ENCODE data around the gene ING3.

The ING3 gene, protein sequence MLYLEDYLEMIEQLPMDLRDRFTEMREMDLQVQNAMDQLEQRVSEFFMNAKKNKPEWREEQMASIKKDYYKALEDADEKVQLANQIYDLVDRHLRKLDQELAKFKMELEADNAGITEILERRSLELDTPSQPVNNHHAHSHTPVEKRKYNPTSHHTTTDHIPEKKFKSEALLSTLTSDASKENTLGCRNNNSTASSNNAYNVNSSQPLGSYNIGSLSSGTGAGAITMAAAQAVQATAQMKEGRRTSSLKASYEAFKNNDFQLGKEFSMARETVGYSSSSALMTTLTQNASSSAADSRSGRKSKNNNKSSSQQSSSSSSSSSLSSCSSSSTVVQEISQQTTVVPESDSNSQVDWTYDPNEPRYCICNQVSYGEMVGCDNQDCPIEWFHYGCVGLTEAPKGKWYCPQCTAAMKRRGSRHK

DNA sequence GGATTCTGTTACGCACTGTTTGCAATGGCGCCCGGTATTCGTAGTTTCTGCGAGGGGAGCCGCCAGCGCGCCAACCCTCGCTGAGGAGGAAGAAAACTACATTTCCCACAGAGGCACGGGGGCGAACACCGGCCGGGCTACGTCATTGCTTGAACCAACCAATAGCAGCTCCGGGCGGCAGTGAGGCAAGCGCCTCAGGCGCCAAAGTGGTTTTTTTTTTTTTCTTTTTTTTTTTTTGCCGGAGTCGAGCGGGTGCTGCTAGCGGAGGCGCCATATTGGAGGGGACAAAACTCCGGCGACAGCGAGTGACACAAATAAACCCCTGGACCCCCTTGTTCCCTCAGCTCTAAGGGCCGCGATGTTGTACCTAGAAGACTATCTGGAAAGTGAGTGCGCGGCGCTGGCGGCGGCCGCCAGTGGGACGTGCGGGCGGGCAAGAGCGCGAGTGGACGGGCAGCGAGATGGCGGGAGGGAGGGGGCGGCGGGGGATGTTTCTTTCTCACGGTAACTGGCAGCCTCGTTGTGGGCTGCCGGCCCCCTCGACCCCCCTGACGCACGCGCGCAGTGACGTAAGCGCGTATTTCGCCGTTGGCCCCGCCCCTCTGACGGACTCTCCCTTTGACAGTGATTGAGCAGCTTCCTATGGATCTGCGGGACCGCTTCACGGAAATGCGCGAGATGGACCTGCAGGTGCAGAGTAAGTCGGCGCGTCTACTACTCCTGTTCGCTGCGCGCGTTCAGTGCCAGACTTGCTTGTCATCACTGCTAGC, at the start of gene ING3:
ING3 (plus strand) TSS at position 239 of the 770 bp plus-strand sequence; CDS start at position 359, 120 bp downstream.
- peak; percentile 95 to 98 for DNase-seq (ENCODE audit: low read depth in 1 of 2, low spot score in 1 of 2)

DNA sequence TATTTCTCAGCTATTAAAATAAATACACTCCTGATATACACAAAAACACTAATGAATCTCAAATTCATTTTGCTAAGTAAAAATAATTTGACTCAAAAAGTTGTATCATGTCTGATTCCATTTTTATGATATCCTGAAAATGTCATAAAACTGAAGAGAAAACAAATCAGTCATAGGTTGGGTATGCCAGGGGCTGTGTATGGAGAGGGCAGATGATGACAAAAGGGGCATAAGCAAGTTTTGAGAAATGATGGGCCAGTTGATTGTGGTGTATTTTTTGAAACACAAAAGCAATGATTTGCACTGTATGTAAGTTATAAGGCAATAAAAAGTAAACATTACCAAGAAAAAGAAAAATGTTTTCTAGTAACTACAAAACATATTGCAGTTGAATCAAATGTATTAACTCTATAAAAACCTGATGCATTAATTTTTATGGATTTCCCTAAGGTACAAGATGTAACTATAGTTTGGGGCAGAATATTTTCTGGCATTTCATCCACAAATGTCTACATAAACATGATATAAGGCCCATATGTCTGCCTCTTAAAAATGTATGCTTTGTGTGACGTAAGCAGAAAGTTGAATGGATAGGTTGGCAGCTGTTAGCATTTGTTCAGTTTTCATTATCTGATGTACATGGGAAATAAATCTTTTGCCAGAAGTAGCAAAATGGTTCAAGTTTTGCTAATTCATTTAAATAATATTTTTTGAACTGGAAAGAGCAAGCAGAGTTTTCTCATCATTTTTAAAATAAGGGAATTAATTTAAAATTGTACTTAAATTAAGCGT, 35.1 kb upstream of the ING3 start:
- DNase-seq (ENCODE audit: low read depth in 1 of 2, low spot score in 1 of 2), result no peak

DNA sequence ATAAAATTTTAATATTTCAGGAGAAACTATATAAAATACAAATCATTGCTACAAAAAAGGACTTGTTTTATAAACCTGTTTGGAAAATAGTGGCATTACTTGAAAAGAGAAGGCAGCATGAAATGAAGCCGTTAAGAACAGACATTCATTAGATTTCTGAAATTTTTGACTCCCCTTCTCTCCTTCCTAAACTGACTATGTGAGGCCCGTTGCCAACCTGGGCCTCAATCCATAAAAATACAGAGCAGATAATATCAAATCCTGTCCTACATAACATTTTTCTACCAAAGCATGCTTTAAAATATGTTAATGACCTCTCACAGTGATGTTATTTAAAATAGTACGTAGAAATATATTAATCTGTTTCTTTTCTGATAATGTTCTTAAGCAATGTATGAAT, 34.5 kb upstream of the ING3 start:
- no peak for DNase-seq (ENCODE audit: low read depth in 1 of 2, low spot score in 1 of 2)

DNA sequence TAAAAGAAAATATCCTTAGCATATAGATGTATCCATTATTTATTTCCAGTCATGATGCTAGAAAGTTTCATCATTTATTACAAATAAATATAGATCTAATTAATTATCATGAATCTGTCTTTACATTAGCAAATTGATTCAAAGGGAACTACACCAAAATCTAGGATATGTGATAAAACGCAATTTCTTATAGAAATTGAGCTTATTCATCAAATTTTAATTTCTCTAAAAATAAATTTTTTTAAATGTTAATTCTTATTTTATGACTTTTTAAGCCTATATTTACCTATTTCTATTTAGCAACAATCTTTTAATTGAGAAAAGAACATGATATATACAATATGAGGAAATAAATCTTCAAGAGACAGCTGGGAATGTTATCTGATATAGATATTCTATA, 34.0 kb upstream of the ING3 start:
- DNase-seq (ENCODE audit: low read depth in 1 of 2, low spot score in 1 of 2), result no peak

DNA sequence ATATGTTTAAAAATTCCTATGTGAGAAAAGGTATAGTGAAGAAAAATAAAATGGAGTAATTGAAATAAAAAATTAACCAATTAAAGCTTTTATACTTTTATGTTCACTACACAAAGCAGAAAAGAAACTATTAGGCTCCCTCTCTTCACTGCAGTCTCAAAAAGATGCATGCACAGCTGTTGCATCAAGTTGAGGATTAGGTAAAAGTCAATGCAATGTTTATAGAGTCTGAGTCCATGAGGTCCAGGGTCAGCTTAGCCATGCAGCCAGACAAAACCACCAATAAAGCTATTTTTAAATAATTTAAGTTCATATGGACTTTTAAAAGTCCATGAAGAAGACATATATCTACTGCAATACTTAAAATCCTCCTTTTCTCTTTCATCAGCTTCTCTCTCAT, 31.1 kb upstream of the ING3 start:
- DNase-seq (ENCODE audit: low read depth in 1 of 2, low spot score in 1 of 2), result no peak

DNA sequence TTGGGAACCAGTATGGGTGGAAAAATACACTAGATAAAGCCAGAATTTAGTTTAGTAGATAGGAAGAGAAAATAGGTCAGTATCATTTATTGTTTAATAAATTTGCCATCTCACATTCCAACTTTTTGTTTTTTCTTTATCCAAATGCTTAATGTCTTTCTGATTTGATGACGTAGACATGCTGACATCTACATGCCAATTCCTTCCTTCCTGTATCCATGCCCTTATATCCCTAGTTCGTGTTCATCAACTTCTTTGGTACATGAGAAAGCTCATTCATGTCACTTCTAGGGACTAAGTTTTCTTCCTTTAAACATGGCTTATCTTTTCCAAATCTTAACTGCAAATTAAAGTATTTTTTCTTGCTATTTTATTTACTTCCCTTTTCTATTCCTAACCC, 30.5 kb upstream of the ING3 start:
- no peak for DNase-seq (ENCODE audit: low read depth in 1 of 2, low spot score in 1 of 2)

DNA sequence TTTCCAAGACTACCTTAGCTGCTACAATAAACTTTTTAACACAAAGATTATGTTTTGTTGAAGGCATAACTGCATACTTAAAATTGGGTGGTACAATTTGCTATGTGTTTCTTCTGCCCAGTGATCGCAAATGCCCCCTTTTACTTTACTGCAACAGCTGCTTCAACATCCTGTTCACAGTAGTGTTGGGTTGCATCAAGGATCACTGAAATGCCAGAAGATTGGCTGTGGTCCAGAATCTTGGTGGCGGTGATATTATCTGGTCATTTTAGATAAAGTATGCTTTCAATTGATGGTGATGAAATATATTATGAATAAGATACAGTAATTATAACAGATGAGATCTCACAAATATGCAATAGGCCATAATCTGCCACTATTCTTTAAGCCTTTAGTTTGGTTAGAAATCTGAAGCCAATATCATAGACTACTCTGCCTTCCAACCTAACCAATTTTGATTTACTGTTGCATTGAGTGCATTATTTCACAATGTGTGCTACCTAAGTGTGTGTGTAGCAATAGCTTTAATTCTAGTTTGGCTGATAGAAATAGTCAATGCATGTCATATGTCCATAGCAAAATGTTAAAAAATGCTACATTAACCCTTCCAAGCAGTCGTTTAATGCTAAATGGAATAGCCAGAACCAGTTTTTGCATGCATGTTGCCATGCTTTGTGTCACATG, 29.8 kb upstream of the ING3 start:
- DNase-seq (ENCODE audit: low read depth in 1 of 2, low spot score in 1 of 2), result no peak

DNA sequence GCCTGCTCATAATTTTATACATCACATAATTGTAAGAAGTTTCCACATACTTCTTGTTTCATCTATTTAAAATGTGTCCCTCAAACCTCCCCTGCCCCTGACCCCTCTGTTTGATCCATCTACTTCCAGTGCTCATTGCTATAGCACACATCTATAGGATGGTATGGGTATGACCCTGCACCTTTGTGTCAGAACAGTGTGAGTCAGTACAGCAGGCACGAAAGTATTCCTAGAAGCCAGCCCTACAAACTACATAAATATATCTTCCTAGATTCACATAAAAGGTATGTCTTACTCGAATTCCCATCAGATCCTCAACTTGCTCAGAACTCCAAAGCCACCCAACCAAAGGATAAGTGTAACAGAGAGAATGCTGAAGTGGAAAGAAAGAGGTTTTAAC, 25.7 kb upstream of the ING3 start:
- DNase-seq (ENCODE audit: low read depth in 1 of 2, low spot score in 1 of 2), result no peak

DNA sequence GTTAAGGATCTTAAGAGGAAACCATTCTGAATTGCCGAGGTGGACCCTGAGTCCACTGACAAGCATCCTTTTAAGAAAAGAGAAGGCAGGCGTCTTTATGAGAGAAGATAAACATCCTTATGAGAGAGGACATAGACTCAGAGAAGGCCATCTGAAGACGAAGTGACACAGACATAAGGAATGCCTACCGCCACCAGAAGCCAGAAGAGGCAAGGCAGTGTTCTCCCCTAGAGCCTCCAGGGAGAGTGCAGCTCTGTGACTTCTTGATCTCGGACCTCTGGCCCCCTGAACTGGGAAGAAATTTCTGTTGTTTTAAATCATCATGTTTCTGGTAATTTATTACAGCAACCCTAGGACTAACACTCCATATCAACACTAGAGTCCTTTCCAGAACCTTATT, 25.2 kb upstream of the ING3 start:
- DNase-seq (ENCODE audit: low read depth in 1 of 2, low spot score in 1 of 2), result no peak

DNA sequence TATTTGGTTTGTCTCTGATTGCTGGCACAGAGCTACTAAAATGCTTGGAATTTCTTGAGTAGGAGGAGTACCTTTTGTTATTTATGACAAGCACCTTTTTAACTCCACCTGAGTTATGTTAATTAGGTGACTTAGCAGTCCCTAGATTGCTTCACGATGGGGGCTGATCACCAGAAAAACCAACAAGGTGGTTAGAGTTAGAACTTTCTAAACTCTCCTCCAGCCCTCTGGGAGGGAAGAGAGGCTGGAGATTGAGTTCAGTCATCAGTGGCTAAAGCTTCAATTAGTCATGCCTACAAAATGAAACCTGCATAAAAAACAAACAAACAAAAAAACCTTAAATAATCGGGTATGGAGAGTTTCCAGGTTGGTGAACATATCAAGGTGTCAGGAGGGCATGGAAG, 23.6 kb upstream of the ING3 start:
- DNase-seq (ENCODE audit: low read depth in 1 of 2, low spot score in 1 of 2), result no peak

DNA sequence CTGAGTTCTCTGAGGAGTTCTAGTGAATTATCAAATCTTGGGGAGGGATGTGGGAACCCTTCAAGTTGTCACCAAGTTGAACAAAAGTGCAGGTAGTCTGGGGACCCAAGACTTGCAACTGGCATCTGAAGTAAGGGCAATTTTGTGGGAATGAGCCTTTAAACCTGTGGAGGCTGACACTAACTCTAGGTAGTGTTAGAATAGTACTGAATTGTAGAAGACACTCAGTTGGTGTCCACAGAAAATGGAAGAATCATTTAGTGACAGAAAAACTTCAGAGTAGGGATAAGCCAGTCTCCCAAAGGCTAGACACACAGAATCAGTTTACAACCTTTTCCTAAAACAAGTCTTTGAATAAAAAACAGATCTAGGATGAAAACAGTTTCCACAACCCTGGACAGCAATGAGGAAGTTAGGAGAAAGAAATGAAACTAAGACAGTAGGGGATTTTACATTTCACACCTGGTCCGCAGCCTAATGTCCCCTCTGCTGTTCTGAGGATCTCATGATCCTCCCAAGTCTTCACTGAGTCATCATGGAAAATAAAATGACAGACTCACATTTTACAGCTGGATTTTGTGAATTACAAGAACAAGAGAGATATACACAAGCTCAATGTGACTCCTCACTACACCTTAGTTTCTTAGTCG, 23.0 kb upstream of the ING3 start:
- no peak for DNase-seq (ENCODE audit: low read depth in 1 of 2, low spot score in 1 of 2)

DNA sequence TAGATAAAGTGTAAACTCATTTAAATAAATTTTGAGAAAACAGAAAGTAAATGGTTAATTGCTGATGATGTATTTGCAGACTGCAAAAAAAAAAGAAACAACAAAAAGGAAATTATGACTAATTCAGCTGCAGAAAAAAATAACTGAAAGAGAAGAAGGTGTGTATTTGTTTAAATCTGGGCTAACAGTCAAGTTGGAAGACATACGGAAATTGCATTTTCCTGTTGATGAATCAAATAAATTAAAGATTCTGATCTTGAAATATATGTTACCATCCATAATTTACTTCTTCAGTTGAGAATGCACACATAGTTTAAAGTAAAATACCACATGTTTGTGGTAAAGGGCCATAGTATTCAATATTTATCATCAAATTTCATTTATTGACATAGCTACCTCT, 19.3 kb upstream of the ING3 start:
- no peak for DNase-seq (ENCODE audit: low read depth in 1 of 2, low spot score in 1 of 2)

DNA sequence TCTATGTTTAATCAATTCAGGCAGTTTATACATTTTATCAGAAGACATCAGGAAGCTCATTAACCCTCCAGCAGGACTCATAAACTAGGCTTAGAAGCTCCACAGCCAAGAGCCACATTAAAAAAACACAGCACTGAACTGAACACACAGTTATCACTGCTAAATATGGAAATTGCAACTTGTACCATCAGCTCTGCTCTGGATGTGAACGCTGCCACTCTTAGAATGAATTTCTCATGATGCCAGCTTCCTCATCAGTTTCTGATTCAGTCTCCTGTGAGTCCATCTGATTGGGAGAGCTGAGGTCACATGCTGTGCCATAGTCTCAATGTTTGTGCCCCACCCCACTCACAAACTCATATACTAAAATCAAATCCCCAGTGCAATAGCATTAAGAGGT, 17.1 kb upstream of the ING3 start:
- DNase-seq (ENCODE audit: low read depth in 1 of 2, low spot score in 1 of 2), result no peak

DNA sequence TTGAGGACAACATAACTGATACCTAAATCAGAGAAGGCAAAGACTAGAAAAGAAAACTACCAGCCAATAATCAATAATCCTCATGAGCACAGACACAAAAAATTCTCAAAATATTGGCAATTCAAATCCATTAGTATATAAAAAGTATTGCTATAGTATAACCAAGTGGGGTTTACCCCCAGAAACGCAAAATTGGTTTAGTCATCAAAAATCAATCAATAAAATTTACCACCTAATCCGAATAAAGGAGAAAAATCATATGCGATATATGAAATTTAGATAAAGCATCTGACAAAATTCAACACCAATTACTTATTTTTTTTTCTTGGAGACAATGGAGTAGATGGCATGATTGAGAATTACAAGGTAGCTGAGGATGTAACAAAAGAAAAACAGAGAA, 11.2 kb upstream of the ING3 start:
- DNase-seq (ENCODE audit: low read depth in 1 of 2, low spot score in 1 of 2), result no peak

DNA sequence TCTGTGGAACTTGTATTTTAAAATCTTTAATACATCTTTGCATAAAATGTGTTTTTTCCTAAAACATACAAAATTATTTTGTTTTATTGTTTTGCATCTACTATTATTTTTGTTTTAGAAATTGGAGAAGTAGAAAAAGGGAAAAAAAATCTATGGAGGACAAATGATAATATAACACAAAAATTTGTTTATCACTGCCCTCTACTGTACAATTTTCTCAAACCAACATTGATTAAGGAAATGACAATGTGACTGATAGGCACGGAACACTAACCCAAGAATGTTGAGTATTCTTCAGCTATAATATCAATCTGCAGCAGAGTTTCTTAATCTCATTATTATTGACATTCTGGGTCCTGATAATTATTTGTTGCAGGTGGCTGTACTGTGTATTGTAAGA, 9.5 kb upstream of the ING3 start:
- DNase-seq (ENCODE audit: low read depth in 1 of 2, low spot score in 1 of 2), result no peak

DNA sequence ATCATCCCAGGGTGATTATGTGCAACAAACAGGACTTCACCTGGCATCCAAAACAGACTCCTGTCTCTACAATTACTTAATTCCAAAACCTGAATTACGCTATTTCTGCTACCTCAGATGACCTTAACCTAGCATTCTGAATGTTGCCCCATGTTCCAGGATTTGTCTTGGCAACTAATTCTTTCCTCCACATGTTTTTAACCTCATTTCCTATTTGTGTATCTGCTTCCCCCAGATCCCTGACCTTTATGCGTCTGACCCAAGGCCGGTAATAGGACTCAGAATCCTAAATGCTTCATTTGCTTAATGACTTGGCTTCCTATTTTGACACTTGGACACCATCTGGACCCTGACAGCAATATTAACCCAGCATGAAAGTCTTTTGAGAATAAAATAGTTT, 8.7 kb upstream of the ING3 start:
- DNase-seq (ENCODE audit: low read depth in 1 of 2, low spot score in 1 of 2), result no peak

DNA sequence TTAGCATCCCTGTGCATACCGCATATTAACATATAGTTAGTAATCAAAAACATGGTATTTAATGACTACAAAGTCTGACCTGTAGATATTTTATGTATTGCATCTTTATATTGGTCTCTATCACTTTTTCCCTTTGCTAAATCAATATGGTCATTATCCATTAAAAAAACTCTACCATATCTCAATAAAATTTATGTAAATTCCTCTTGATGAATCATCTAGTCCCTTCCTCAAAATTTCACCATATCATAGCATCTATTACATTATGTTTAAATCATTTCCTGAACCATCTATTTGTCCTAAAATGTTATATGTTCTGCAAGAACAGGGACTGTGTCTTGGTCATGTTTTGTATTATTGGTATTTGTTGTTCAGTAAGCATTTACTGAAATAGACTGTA, 7.7 kb upstream of the ING3 start:
- no peak for DNase-seq (ENCODE audit: low read depth in 1 of 2, low spot score in 1 of 2)

DNA sequence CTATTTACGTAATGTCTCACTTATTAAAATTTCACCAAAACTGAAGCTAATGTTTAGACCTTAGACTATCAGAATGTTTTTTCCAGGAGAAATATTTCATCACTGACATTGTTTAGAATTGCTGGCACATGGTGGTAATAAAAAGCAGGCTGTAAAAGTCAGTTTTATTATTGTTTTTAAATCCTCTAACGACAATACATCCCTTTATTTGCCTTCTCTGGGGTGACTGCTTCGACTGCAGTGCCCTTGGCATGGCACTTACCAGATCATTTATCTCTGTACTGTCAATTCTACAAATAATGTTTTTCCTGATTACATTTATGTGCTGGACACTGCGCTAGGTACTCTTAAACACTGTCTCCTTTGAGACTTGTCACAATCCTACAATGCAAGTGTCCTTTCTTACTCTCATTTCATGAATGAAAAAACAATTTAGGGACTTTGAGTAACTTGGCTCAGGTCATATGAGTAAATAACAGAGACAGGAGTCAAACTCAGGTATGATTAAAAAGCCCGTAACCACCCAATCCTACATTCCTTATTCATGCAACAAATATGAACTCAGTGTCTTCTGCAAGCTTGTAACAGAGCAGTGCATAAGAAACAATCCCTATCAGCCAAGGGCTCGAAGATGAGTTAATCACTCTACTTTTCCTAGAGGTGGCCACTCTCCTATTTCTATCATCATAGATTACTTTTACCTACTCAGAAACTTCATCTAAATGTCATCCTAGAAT, 5.6 kb upstream of the ING3 start:
- DNase-seq (ENCODE audit: low read depth in 1 of 2, low spot score in 1 of 2), result no peak

DNA sequence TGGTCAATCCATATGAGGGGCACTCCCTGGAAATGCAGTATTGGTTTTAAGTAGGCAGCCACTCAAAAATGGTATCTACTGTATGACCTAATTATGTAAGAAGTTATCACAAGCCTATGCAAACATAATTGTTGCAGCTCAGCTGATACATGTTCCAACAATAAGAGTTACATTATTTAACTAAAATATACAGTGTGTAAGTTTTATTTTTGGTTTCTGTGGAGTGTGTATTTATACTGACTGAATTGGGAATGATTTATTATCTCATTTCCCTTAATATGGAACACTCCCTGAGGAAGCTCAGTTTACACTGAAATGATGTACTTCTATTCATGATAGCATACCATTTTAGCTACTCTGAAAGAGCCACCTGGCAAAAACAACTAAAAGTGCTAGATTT, 2.6 kb upstream of the ING3 start:
- no peak for DNase-seq (ENCODE audit: low read depth in 1 of 2, low spot score in 1 of 2)

DNA sequence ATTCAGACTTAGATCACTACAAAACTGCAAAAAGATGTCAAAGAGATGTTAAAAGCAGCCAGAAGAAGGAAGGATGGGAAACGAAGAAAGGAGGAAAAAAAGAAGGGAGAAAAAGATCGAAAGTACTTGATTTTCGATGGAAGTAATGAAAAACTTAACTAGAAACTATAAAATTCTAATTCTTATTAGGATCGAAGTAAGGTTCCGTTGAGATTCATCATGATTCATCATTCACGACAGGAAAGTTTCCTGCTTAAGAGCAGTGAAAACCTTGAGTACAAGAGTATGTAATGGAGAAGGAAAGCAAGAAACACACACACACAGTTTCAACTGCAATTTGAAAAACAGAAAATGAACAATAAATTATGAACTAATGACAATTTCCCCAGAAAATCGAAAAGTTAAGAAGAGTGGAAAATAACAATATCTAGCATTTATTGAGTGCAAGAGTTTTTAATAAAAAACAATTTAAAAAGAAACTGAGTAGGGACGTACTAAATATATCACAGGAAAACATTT, 1.1 kb upstream of the ING3 start:
- DNase-seq (ENCODE audit: low read depth in 1 of 2, low spot score in 1 of 2), result no peak

Measured in activated CD4-positive, alpha-beta T cell treated with anti-CD3 and anti-CD28 coated beads, Interleukin-2, amount 50 U/mL, for 24 hours (primary cell).